LNCaP clone FGC (cell line): ENCODE results near the gene SLIT1.

ENCODE experiments used
- DNase-seq: peaks from one replicate; pipeline ENCODE4 v3.0.0-alpha.2; 2011; ENCODE audit warnings: low read depth
- H3K4me3 ChIP-seq: 2 replicates; pipeline ENCODE4 v1.5.1; 2011; ENCODE audit warnings: mild to moderate bottlenecking, low read depth, low read length, control low read depth
- TF ChIP-seq, protein P1 (sequence below): IDR thresholded peaks from 2 replicates; pipeline ENCODE4 v1.5.1; 2012; ENCODE audit warnings: mild to moderate bottlenecking; ENCODE audit not compliant: control insufficient read depth, insufficient read depth; ENCODE audit errors: extremely low read depth

The SLIT1 gene

DNA sequence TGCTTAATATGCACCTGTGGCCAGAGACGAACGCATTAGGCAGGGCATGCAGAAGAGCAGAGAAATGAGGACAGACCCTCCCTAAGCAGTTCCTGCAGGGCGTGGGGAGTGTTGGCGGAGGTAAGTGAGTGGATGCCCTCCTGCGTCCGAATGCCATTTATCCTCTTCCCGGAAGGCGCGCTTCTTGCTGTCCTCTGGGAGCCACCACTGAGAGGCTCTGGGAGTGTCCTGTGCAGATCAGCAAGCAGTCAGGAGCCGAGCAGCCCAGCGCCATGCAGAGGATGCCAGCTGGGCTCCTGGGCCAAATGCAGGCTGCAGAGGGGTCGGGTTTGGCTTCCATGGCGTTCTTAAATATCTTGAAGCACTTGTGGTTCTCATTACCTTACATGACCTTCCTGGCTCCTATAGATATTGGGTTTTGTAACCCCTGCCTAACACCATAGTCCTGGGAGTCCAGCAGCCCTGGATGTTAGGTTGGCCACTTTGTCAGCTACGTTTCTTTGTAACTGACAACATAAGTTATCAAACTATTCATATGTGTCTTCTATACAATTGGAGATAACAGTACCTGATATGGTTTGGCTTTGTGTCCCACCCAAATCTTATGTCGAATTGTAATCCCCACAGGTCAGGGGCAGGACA lies 30.0 kb upstream of the SLIT1 start:
- DNase-seq: no peak
- TF ChIP-seq, protein P1, sequence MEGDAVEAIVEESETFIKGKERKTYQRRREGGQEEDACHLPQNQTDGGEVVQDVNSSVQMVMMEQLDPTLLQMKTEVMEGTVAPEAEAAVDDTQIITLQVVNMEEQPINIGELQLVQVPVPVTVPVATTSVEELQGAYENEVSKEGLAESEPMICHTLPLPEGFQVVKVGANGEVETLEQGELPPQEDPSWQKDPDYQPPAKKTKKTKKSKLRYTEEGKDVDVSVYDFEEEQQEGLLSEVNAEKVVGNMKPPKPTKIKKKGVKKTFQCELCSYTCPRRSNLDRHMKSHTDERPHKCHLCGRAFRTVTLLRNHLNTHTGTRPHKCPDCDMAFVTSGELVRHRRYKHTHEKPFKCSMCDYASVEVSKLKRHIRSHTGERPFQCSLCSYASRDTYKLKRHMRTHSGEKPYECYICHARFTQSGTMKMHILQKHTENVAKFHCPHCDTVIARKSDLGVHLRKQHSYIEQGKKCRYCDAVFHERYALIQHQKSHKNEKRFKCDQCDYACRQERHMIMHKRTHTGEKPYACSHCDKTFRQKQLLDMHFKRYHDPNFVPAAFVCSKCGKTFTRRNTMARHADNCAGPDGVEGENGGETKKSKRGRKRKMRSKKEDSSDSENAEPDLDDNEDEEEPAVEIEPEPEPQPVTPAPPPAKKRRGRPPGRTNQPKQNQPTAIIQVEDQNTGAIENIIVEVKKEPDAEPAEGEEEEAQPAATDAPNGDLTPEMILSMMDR: no peak
- no peak overlapping the region for H3K4me3 ChIP-seq

DNA sequence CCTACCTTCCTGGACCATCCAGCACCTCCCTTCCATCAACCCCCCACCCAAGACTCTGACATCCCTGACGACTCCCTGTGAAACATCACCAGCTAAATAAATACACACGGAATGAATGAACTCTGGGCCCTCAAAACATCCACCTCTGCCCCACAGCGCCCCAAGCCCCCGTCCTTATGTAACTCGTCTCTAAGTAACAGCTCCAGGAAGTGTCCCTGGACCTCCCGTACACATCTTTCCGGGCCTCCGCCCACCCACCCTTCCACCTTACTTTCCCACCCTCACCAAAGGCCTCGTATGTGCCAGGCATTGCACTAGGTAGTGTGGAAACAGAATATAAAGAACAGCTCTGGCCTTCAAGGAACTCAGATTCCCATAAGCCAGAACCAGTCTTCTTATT lies 27.7 kb upstream of the SLIT1 start:
- no peak overlapping the region for H3K4me3 ChIP-seq
- no peak for DNase-seq
- TF ChIP-seq, protein P1: no peak

DNA sequence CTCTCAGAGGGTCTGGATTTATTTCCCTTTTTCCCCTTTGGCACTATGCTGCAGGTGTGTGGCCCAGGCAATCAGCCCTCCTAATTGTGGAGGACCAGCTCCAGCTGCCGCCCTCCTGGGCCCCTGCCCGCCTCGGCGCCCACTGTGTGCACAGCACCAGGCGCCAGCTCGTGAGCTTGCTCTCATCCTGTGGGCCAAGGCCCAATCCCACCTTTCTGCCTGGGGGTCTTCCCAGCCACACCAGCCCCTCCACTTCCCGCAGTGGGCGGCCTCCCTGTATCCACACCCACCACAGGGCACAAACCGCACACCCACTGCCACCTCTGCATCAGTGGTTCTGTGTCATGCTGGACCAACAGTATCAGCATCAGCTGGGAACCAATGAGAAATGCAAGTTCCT lies 25.5 kb upstream of the SLIT1 start:
- TF ChIP-seq, protein P1: no peak
- H3K4me3 ChIP-seq: no peak overlapping the region
- DNase-seq: no peak

DNA sequence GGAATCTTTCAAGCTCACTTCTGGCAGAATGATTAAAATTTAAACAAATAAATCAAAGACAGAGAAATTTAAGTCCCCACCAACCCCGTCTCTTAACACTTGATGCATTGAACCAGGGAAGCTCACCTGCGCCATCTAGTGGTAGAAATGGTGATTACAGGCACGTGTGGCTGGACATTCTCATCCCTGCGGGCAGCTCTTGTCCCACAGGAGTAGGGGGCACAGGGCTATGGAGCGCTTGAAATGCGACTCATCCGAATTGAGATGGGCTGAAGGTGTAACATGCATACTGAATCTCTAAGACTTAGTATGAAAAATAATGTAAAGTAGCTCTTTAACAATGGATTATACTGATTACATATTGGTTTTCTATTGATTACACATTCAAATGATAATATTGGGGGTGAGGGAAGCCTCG lies 24.8 kb upstream of the SLIT1 start:
- no peak overlapping the region for H3K4me3 ChIP-seq
- TF ChIP-seq, protein P1: peak; percentile 94
- DNase-seq: peak; percentile 22

DNA sequence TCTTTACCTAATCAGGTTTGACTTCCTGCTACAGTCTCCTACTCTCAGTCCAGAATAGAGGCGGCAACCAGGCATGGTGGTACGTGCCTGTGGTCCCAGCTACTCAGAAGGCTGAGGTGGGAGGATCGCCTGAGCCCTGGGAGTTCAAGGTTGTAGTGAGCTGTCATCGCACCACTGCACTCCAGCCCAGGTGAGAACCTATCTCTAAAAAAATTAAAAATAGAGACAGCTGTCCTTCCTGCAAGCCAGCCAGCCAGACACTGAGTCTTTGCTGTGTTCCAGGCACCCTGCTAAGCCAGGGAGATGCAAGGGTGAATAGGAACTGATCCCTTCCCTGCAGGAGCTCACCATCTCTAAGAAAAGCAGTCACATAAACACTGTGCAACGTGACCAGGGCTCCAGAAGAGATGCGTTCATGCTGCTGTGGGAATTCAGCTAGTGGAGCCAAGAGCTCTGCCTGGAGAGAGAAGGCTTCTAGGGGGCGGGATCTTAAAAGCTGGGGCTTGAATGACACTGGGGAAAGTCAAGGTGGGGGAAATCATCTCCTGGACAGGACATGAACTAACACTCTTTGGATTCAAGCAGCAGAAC lies 22.1 kb upstream of the SLIT1 start:
- no peak overlapping the region for H3K4me3 ChIP-seq
- TF ChIP-seq, protein P1: no peak
- no peak for DNase-seq

DNA sequence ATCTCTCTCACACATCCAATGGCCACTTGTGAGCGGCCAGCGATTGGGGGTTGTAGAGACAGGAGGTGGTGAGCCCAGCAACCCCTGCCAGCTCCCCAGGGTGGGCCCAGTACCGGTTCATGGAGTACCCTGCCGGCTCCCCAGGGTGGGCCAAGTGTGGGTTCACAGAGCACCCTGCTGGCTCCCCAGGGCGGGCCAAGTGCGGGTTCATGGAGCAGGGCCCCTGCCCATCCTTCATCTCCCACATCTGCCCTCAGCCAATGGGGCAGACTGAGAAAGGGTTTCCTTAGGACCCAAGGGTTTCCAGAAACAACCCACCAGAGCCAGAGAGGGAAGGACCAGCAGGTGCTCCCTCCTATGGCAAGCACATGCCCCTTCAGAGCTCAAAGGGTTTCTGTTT lies 21.4 kb upstream of the SLIT1 start:
- TF ChIP-seq, protein P1: no peak
- no peak overlapping the region for H3K4me3 ChIP-seq
- DNase-seq: no peak
